Measurements from ENCODE around the gene TXN2. TPM values are rescaled to one million over a fixed set of nuclear protein-coding genes. Genes with fewer than 3 reads are reported as not detected.
A peak's percentile ranks its signal among the peaks of the same experiment; 100 is the strongest.

TXN2 gene
- total RNA-seq, 2 experiments from 2014 or later, result 26.4 to 26.5 TPM

GRCh38 chr22:36506637-36507517, 25.4 kb upstream of the TXN2 start, which contains the start of gene FOXRED2:
Gene FOXRED2, minus strand, starts transcription at chr22:36507040. Its CDS starts 618 bp downstream, at chr22:36506422.
- Mint-ChIP-seq H3K4me3 (peak within 1 kb of the TSS; percentile 73), H3K36me3 (ENCODE audit: low read depth) (peaks cover 21% of the 10 kb centered on the region), H3K9me3 (no peaks in the 10 kb centered on the region), H3K27ac (peak within 1 kb of the TSS; percentile 18), H3K4me1 (ENCODE audit: low read depth) (peaks cover 12% of the 10 kb centered on the region), H3K27me3 (no peaks in the 10 kb centered on the region)
- peak within 1 kb of the TSS; percentile 18 to 48 for H3K27ac ChIP-seq (ENCODE audit: low read depth in 1 of 2, low read length in 2 of 2)
- TF ChIP-seq, protein P1, sequence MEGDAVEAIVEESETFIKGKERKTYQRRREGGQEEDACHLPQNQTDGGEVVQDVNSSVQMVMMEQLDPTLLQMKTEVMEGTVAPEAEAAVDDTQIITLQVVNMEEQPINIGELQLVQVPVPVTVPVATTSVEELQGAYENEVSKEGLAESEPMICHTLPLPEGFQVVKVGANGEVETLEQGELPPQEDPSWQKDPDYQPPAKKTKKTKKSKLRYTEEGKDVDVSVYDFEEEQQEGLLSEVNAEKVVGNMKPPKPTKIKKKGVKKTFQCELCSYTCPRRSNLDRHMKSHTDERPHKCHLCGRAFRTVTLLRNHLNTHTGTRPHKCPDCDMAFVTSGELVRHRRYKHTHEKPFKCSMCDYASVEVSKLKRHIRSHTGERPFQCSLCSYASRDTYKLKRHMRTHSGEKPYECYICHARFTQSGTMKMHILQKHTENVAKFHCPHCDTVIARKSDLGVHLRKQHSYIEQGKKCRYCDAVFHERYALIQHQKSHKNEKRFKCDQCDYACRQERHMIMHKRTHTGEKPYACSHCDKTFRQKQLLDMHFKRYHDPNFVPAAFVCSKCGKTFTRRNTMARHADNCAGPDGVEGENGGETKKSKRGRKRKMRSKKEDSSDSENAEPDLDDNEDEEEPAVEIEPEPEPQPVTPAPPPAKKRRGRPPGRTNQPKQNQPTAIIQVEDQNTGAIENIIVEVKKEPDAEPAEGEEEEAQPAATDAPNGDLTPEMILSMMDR (IDR thresholded peaks at IDR 0.05), result no peak
- ATAC-seq (ENCODE audit: poor library complexity), result peak; percentile 96
- no peaks in the 10 kb centered on the region for H3K27me3 ChIP-seq (ENCODE audit: control insufficient read depth in 1 of 2, insufficient read depth in 2 of 2, low read length in 2 of 2)
- peak within 1 kb of the TSS; percentile 56 for H3K4me3 ChIP-seq (ENCODE audit: low read length)
- H3K36me3 ChIP-seq (ENCODE audit: insufficient read depth, low read length), result peaks cover 17% of the 10 kb centered on the region
- H3K9me3 ChIP-seq (ENCODE audit: control insufficient read depth in 1 of 2, insufficient read depth in 1 of 2, low read length in 2 of 2), result peaks cover 0 to 4% of the 10 kb centered on the region in 2 experiments
- intact Hi-C loops (cut with DNase I, micrococcal nuclease), result loop anchor here in 1 of 2 experiments (2.0 to 5.0 kb wide), 3 partner anchors 22 to 1110 kb away; partner anchors contain the start of gene EIF3D
- CTCF ChIA-PET, result interaction anchor here (0.6 to 1.2 kb wide), 4 partner anchors 21 to 436 kb away, joined by 3 to 4 read pairs (median 3); partner anchors contain the start of gene APOL2
- POLR2A ChIA-PET, result interaction anchor here (0.6 to 1.8 kb wide), 10 partner anchors 10 to 1207 kb away, joined by 3 to 27 read pairs (median 4); partner anchors contain the start of genes APOL2, APOL3, EIF3D and TOM1
- peak; percentile 78 to 96 (median 86) for DNase-seq
- peaks cover 15% of the 10 kb centered on the region for H3K4me1 ChIP-seq (ENCODE audit: insufficient read depth, low read length)

GRCh38 chr22:36505998-36506635, 24.7 kb upstream of the TXN2 start:
- Mint-ChIP-seq H3K4me3 (peak overlapping the region; percentile 65), H3K9me3 (no peaks in the 10 kb centered on the region), H3K27me3 (no peaks in the 10 kb centered on the region), H3K27ac (no peak overlapping the region), H3K4me1 (ENCODE audit: low read depth) (peaks cover 10% of the 10 kb centered on the region), H3K36me3 (ENCODE audit: low read depth) (peaks cover 14% of the 10 kb centered on the region)
- CTCF ChIA-PET, result interaction anchor here (0.6 to 1.0 kb wide), 2 partner anchors 20 to 436 kb away, joined by 3 read pairs; no protein-coding TSS in a partner anchor
- Histone ChIP-seq H3K4me1 (ENCODE audit: insufficient read depth, low read length) (peaks cover 15% of the 10 kb centered on the region), H3K36me3 (ENCODE audit: insufficient read depth, low read length) (peaks cover 10% of the 10 kb centered on the region), H3K4me3 (ENCODE audit: low read length) (peak overlapping the region; percentile 56), H3K27ac (ENCODE audit: low read depth in 1 of 2, low read length in 2 of 2) (no peak overlapping the region), H3K27me3 (ENCODE audit: control insufficient read depth in 1 of 2, insufficient read depth in 2 of 2, low read length in 2 of 2) (no peaks in the 10 kb centered on the region), H3K9me3 (ENCODE audit: control insufficient read depth in 1 of 2, insufficient read depth in 1 of 2, low read length in 2 of 2) (peaks cover 0 to 4% of the 10 kb centered on the region in 2 experiments)
- POLR2A ChIA-PET, result interaction anchor here (1.0 to 1.8 kb wide), 6 partner anchors 12 to 267 kb away, joined by 3 to 27 read pairs (median 4); partner anchors contain the start of genes APOL2, EIF3D and TXN2
- TF ChIP-seq, protein P1 (IDR thresholded peaks at IDR 0.05), result no peak
- intact Hi-C loops (cut with DNase I, micrococcal nuclease), result loop anchor here in 1 of 2 experiments (2.0 to 5.0 kb wide), 3 partner anchors 23 to 1109 kb away; partner anchors contain the start of gene EIF3D
- DNase-seq (peak in 1 of 14 experiments; percentile 54), ATAC-seq (ENCODE audit: poor library complexity) (no peak)

GRCh38 chr22:36497910-36498665, 16.6 kb upstream of the TXN2 start:
- Mint-ChIP-seq H3K4me1 (ENCODE audit: low read depth) (peaks cover 5% of the 10 kb centered on the region), H3K4me3 (no peak overlapping the region), H3K36me3 (ENCODE audit: low read depth) (peaks cover 10% of the 10 kb centered on the region), H3K27ac (no peak overlapping the region), H3K27me3 (no peaks in the 10 kb centered on the region), H3K9me3 (no peaks in the 10 kb centered on the region)
- ChIA-PET POLR2A (no interaction called here), CTCF (no interaction called here)
- no peak for ATAC-seq (ENCODE audit: poor library complexity)
- intact Hi-C loops (cut with DNase I, micrococcal nuclease), result no loop called here
- DNase-seq, result no peak
- Histone ChIP-seq H3K27me3 (ENCODE audit: control insufficient read depth in 1 of 2, insufficient read depth in 2 of 2, low read length in 2 of 2) (no peaks in the 10 kb centered on the region), H3K36me3 (ENCODE audit: insufficient read depth, low read length) (no peaks in the 10 kb centered on the region), H3K9me3 (ENCODE audit: control insufficient read depth in 1 of 2, insufficient read depth in 1 of 2, low read length in 2 of 2) (no peaks in the 10 kb centered on the region), H3K27ac (ENCODE audit: low read depth in 1 of 2, low read length in 2 of 2) (no peak overlapping the region), H3K4me3 (ENCODE audit: low read length) (no peak overlapping the region), H3K4me1 (ENCODE audit: insufficient read depth, low read length) (peaks cover 8% of the 10 kb centered on the region)
- TF ChIP-seq, protein P1 (IDR thresholded peaks at IDR 0.05), result no peak

All from CD4-positive, alpha-beta T cell (primary cell).